Endothelial cell of umbilical vein (primary cell): ENCODE data around the gene WWC1. TPM values are rescaled to one million over a fixed set of nuclear protein-coding genes. Genes with fewer than 3 reads are reported as not detected.

Experiments
- BruUV-seq: library from RNA; stranded (reverse); fragments of 400-500 nt; replicated peaks from 2 replicates; lab custom pipeline; 2021; lab: Mats Ljungman, UMichigan
- CTCF ChIA-PET: fragments of 300-600, 350-600 bp; sonication (Branson Sonifier 250); formaldehyde crosslinking; loops from one replicate; lab custom pipeline; 2021; ENCODE audit warnings: antibody characterized with exemption, inconsistent platforms; lab: Charles Lee
- POLR2A ChIA-PET: fragments of 300-600, 350-600 bp; sonication (Branson Sonifier 250); formaldehyde crosslinking; loops from one replicate; lab custom pipeline; 2021; ENCODE audit warnings: antibody characterized with exemption, inconsistent platforms; lab: Charles Lee
- DNase-seq: peaks from one replicate; pipeline ENCODE4 v3.0.0-alpha.2; 2011; ENCODE audit warnings: low read depth, low spot score
- FAIRE-seq: peaks from 2 replicates; lab custom pipeline; 2011; peaks lifted over from hg19 to GRCh38; lab: Jason Lieb, UNC
- H2AFZ ChIP-seq: 2 replicates; pipeline ENCODE4 v1.6.0; 2012; ENCODE audit warnings: low read depth, low read length, control low read depth, inconsistent platforms
- H3K27ac ChIP-seq: 2 replicates; pipeline ENCODE4 v1.5.1; 2011; ENCODE audit warnings: low read depth, mild to moderate bottlenecking, control low read depth, low read length, moderate library complexity; ENCODE audit not compliant: insufficient read depth
- H3K27me3 ChIP-seq, 2 experiments: 2 replicates each; pipeline versions ENCODE4 v1.6.0 to v1.6.1; 2011; ENCODE audit warnings: low read length in 2 of 2, mixed read lengths in 1 of 2; ENCODE audit not compliant: control insufficient read depth in 2 of 2, insufficient read depth in 2 of 2
- H3K36me3 ChIP-seq, 2 experiments: 2 replicates in 1 of 2; 3 replicates in 1 of 2; pipeline ENCODE4 v1.5.1; 2011; ENCODE audit warnings: low read length in 2 of 2, mild to moderate bottlenecking in 1 of 2, moderate library complexity in 1 of 2; ENCODE audit not compliant: control insufficient read depth in 2 of 2, insufficient read depth in 2 of 2; ENCODE audit errors: extremely low read depth in 1 of 2
- H3K4me1 ChIP-seq: 3 replicates; pipeline ENCODE4 v1.5.1; 2011; ENCODE audit warnings: mild to moderate bottlenecking, low read length; ENCODE audit not compliant: control insufficient read depth, insufficient read depth; ENCODE audit errors: extremely low read depth
- H3K4me2 ChIP-seq: 2 replicates; pipeline ENCODE4 v1.6.1; 2011; ENCODE audit warnings: low read length, control low read depth, mixed read lengths; ENCODE audit not compliant: insufficient read depth
- H3K4me3 ChIP-seq, 3 experiments: fragments of 200-600 bp in 1 of 3; sonication (generic), shearing (Covaris generic) in 1 of 3; replicated peaks in 1 of 3; 2 replicates each; pipeline ENCODE4 v1.5.1; 2011 to 2016; ENCODE audit warnings: control low read depth in 3 of 3, low read length in 3 of 3, mild to moderate bottlenecking in 2 of 3, inconsistent platforms in 1 of 3, low read depth in 1 of 3, moderate library complexity in 1 of 3; ENCODE audit not compliant: insufficient read depth in 1 of 3
- H3K79me2 ChIP-seq: 2 replicates; pipeline ENCODE4 v1.6.0; 2012; ENCODE audit warnings: low read length, inconsistent platforms; ENCODE audit not compliant: control insufficient read depth, insufficient read depth
- H3K9ac ChIP-seq: replicated peaks from 2 replicates; pipeline ENCODE3; 2011; ENCODE audit warnings: low read length, control low read depth; ENCODE audit not compliant: insufficient read depth; ENCODE audit errors: extremely low read depth
- H3K9me1 ChIP-seq: replicated peaks from 3 replicates; pipeline ENCODE4 v1.6.0; 2011; ENCODE audit warnings: mild to moderate bottlenecking, low read length; ENCODE audit not compliant: control insufficient read depth, insufficient read depth; ENCODE audit errors: extremely low read depth
- H3K9me3 ChIP-seq: replicated peaks from 2 replicates; pipeline ENCODE4 v1.5.1; 2012; ENCODE audit warnings: low read length, inconsistent platforms; ENCODE audit not compliant: control insufficient read depth, insufficient read depth
- H4K20me1 ChIP-seq: replicated peaks from 2 replicates; pipeline ENCODE3; 2011; ENCODE audit warnings: mild to moderate bottlenecking, low read length; ENCODE audit not compliant: control insufficient read depth, insufficient read depth; ENCODE audit errors: extremely low read depth
- CTCF ChIP-seq, 2 donors: IDR thresholded peaks; 1 replicate in 1 of 2; 2 replicates in 1 of 2; pipeline ENCODE4 v1.5.1; 2011; ENCODE audit warnings: low read length in 2 of 2, mild to moderate bottlenecking in 2 of 2, moderate library complexity in 2 of 2, control low read depth in 1 of 2, inconsistent platforms in 1 of 2, low read depth in 1 of 2; ENCODE audit not compliant: insufficient read depth in 1 of 2; ENCODE audit errors: extremely low read depth in 1 of 2
- EZH2 ChIP-seq: IDR thresholded peaks from 2 replicates; pipeline ENCODE4 v1.6.1; 2012; ENCODE audit warnings: borderline replicate concordance, low read depth, mild to moderate bottlenecking, moderate library complexity, low read length, inconsistent platforms; ENCODE audit not compliant: severe bottlenecking
- FOS ChIP-seq: IDR thresholded peaks from 2 replicates; pipeline ENCODE4 v1.6.1; 2011; ENCODE audit warnings: mild to moderate bottlenecking, low read length, moderate library complexity, borderline replicate concordance; ENCODE audit not compliant: insufficient read depth
- GATA2 ChIP-seq: IDR thresholded peaks from 2 replicates; pipeline ENCODE4 v1.7.0; 2011; ENCODE audit warnings: low read depth, mild to moderate bottlenecking, moderate library complexity, mixed read lengths, low read length; ENCODE audit not compliant: insufficient read length, insufficient read depth
- JUN ChIP-seq: IDR thresholded peaks from 2 replicates; pipeline ENCODE4 v1.6.1; 2011; ENCODE audit warnings: borderline replicate concordance, low read depth; ENCODE audit not compliant: insufficient read length, insufficient read depth
- MAX ChIP-seq: IDR thresholded peaks from 2 replicates; pipeline ENCODE4 v1.6.1; 2011; ENCODE audit not compliant: insufficient read depth, insufficient read length
- MYC ChIP-seq: IDR thresholded peaks from one replicate; pipeline ENCODE4 v1.6.1; 2011; ENCODE audit warnings: mild to moderate bottlenecking, low read depth, low read length
- POLR2A ChIP-seq: IDR thresholded peaks from 2 replicates; pipeline ENCODE4 v1.6.1; 2012; ENCODE audit warnings: low read depth, mild to moderate bottlenecking, control low read depth, low read length
- POLR2AphosphoS5 ChIP-seq: IDR thresholded peaks from 2 replicates; pipeline ENCODE4 v1.6.1; 2012; ENCODE audit warnings: low read depth, mild to moderate bottlenecking, control low read depth, low read length, moderate library complexity; ENCODE audit not compliant: insufficient read depth
- dilution Hi-C: fragments of 300-500 bp; cut with MboI; formaldehyde crosslinking; loops from one replicate; pipeline ENCODE4 v1.15.0; 2019; ENCODE audit warnings: low sequenced_read_pairs; ENCODE audit not compliant: extremely low pct_ligation_motif_present
- intact Hi-C: fragments of 100-400 bp; cut with micrococcal nuclease; formaldehyde crosslinking; loops from one replicate; pipeline ENCODE4 v1.10.0; 2022
- polyA plus RNA-seq, 4 experiments: library from polyadenylated mRNA; depleted of rRNA in 3 of 4; stranded (reverse) in 3 of 4; unstranded in 1 of 4; fragments of >200 nt; gene quantifications; 2 replicates each; pipeline versions ENCODE4 v1.2.1 to v1.2.3, GENCODE V29; 2011 to 2012; ENCODE audit warnings: missing spikeins in 1 of 4
- total RNA-seq: library from RNA; stranded (reverse); gene quantifications from 2 replicates; pipeline ENCODE4 v1.2.3, GENCODE V29; 2021

The WWC1 gene
- total and polyA plus RNA-seq, 2 donors (not counting 3 experiments of a cell fraction or from before 2014, with no cell fraction given) = 0.03 to 0.91 TPM

GRCh38 chr5:168427224-168427623 is 135.8 kb downstream of the WWC1 start:
- no peak for TF ChIP-seq GATA2
- TF ChIP-seq FOS = no peak
- TF ChIP-seq POLR2A = no peak
- TF ChIP-seq MYC = no peak
- no peak for TF ChIP-seq JUN
- TF ChIP-seq EZH2 = no peak
- TF ChIP-seq CTCF (IDR thresholded peaks at IDR 0.05; ENCODE audit: extremely low read depth in 1 of 2, insufficient read depth in 1 of 2, low read depth in 1 of 2, low read length in 2 of 2) = no peak
- no peak for TF ChIP-seq POLR2AphosphoS5
- TF ChIP-seq MAX = no peak
- intact Hi-C loops = no loop called here
- no peaks in the 10 kb centered on the region for H3K36me3 ChIP-seq
- H2AFZ ChIP-seq = no peak overlapping the region
- CTCF ChIA-PET = no interaction called here
- H3K27ac ChIP-seq = no peak overlapping the region
- FAIRE-seq (no peak), DNase-seq (no peak)
- no peaks in the 10 kb centered on the region for H3K27me3 ChIP-seq
- no peaks in the 10 kb centered on the region for H4K20me1 ChIP-seq
- no peaks in the 10 kb centered on the region for H3K9me1 ChIP-seq
- H3K79me2 ChIP-seq = no peaks in the 10 kb centered on the region
- dilution Hi-C loops = no loop called here
- no TSS peak for BruUV-seq
- no peaks in the 10 kb centered on the region for H3K9me3 ChIP-seq
- H3K4me2 ChIP-seq = no peak overlapping the region
- no peak overlapping the region for H3K4me3 ChIP-seq
- POLR2A ChIA-PET = no interaction called here
- H3K4me1 ChIP-seq = no peaks in the 10 kb centered on the region
- H3K9ac ChIP-seq = no peak overlapping the region
